ENCODE measurements around the gene BCAP31.

- TF ChIP-seq CTCF (IDR thresholded peaks at IDR 0.05), result no peak
- no peak for TF ChIP-seq POLR2A (IDR thresholded peaks at IDR 0.05)
Measured at GRCh38 chrX:153668423-153669173, 55.6 kb downstream of the BCAP31 start.

Data from adrenal gland (tissue), 5 donors.